ENCODE data around the gene SLC16A4. TPM values are rescaled to one million over a fixed set of nuclear protein-coding genes. Genes with fewer than 3 reads are reported as not detected.

SLC16A4 gene
- total and polyA plus RNA-seq, 2 of the 8 experiments (the other 6 are each of a cell fraction or from before 2014, with no cell fraction given), result 0.30 to 0.43 TPM

- TF ChIP-seq CHD7 (IDR thresholded peaks at IDR 0.05; ENCODE audit: insufficient replicate concordance, low read length) (no peak), CHD2 (IDR thresholded peaks at IDR 0.05; ENCODE audit: low read length) (no peak), SIRT6 (IDR thresholded peaks at IDR 0.05; ENCODE audit: low read length) (no peak), MAFK (IDR thresholded peaks at IDR 0.05; ENCODE audit: low read depth, low read length) (no peak), ASH2L (IDR thresholded peaks at IDR 0.05; ENCODE audit: low read length) (no peak)
Measured at GRCh38 chr1:110320168-110320518, 70.7 kb downstream of the SLC16A4 start (continued).

Measured in H1 (cell line).